ENCODE measurements around the gene FRMD3.

DNA sequence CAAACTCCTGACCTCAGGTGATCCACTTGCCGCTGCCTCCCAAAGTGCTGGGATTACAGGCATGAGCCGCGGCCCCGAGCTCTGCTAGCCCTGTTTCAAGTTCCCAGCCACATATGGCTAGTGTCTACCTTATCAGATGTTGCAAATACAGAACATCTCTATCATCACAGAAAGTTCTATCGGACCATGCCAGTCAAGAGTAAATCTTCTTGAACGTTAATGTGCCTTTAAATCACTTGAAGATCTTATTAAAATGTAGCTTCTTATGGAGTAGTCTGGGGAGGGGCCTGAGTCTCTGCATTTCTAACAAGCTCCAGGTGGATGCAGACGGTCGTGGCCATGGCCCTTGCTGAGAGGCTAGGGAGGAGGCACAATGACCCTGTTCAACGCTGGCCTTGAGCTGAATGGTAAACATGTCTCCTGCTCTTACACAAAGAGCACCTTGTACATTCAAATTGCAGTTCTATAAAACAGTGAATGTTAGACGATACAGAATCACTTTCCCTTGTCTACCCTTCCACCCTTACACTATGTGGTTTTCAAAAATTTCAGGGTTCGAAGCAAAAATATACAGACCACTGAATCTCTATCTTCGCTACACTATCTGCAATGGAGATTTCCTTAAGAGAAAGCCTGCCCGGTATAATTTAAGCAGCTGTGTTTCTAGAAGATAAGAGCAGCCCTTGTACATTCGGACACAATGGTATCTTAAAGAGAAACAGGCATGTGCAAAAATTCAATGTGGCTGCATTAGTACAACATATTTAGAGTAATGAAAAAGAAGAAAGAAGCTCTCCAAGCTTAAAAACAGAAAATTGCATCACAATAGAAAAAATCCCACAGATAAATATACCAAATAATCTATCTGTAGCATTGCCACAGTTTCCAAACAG is 114.1 kb downstream of the FRMD3 start:
- TF ChIP-seq POLR2A (IDR thresholded peaks at IDR 0.05), result no peak
- TF ChIP-seq CTCF (IDR thresholded peaks at IDR 0.05), result no peak

Data from lower leg skin (tissue), 3 donors.